Activated naive CD4-positive, alpha-beta T cell (primary cell): ENCODE data around the gene RAC3.

Experiments
- DNase-seq, 4 experiments: peaks; one replicate each; lab custom pipeline; 2025; lab: John Stamatoyannopoulos, UW

RAC3 gene

GRCh38 chr17:82055965-82056728 is 24.7 kb downstream of the RAC3 start:
- no peak for DNase-seq

GRCh38 chr17:82056729-82057621 is 25.5 kb downstream of the RAC3 start:
- no peak for DNase-seq

GRCh38 chr17:82058230-82058854 is 26.9 kb downstream of the RAC3 start:
- no peak for DNase-seq

GRCh38 chr17:82058855-82059249 is 27.4 kb downstream of the RAC3 start:
- DNase-seq, result no peak

GRCh38 chr17:82059272-82060000 is 28.0 kb downstream of the RAC3 start:
- no peak for DNase-seq

- DNase-seq, result no peak
These were observed 28.5 kb downstream of the RAC3 start for GRCh38 chr17:82060001-82060380.

GRCh38 chr17:82060614-82061013 is 29.1 kb downstream of the RAC3 start:
- no peak for DNase-seq

- no peak for DNase-seq
These were observed 29.8 kb downstream of the RAC3 start for GRCh38 chr17:82061047-82061925.

GRCh38 chr17:82062076-82062983 is 30.9 kb downstream of the RAC3 start:
- DNase-seq, result no peak

- DNase-seq, result no peak
These were observed 31.5 kb downstream of the RAC3 start for GRCh38 chr17:82062984-82063368.

GRCh38 chr17:82063424-82064415 is 32.2 kb downstream of the RAC3 start:
- DNase-seq, result no peak

GRCh38 chr17:82064433-82065192 is 33.1 kb downstream of the RAC3 start:
- DNase-seq, result no peak

- DNase-seq, result peak in 1 of 4 experiments; percentile 42
These were observed 33.7 kb downstream of the RAC3 start for GRCh38 chr17:82065193-82065637.

- DNase-seq, result peak; percentile 37 to 69 (median 55)
These were observed 34.3 kb downstream of the RAC3 start, which contains the start of gene DUS1L for GRCh38 chr17:82065638-82066303. DUS1L (minus strand) TSS chr17:82065804; CDS start chr17:82065059, 745 bp downstream.

GRCh38 chr17:82070611-82071010 is 39.1 kb downstream of the RAC3 start:
- no peak for DNase-seq

- DNase-seq, result no peak
These were observed 41.3 kb downstream of the RAC3 start for GRCh38 chr17:82072827-82073226.

- DNase-seq, result no peak
These were observed 42.0 kb downstream of the RAC3 start for GRCh38 chr17:82073446-82073845.
